CD14-positive monocyte (primary cell): ENCODE results near the gene EMC8. TPM values are rescaled to one million over a fixed set of nuclear protein-coding genes. Genes with fewer than 3 reads are reported as not detected.

Experiments
- DNase-seq, 3 donors: peaks; one replicate each; pipeline ENCODE4 v3.0.0-alpha.2; 2011 to 2022
- H2AFZ ChIP-seq: 2 replicates; pipeline ENCODE4 v1.6.0; 2012; ENCODE audit warnings: mild to moderate bottlenecking, low read depth, low read length, inconsistent platforms; ENCODE audit not compliant: insufficient read depth, poor library complexity, severe bottlenecking
- H3K27ac ChIP-seq, 2 donors: 1 replicate in 1 of 2; 2 replicates in 1 of 2; pipeline ENCODE4 v1.5.1; 2012 to 2013; ENCODE audit warnings: low read length in 2 of 2, control low read depth in 1 of 2, inconsistent platforms in 1 of 2, low read depth in 1 of 2, mild to moderate bottlenecking in 1 of 2
- H3K27me3 ChIP-seq, 2 donors: one replicate each; pipeline versions ENCODE4 v1.6.0 to v1.6.1; 2011 to 2013; ENCODE audit warnings: low read length in 2 of 2; ENCODE audit not compliant: control insufficient read depth in 2 of 2, insufficient read depth in 2 of 2
- H3K36me3 ChIP-seq, 2 donors: replicated peaks in 1 of 2; 1 replicate in 1 of 2; 2 replicates in 1 of 2; pipeline versions ENCODE4 v1.5.1 to v1.6.1; 2012 to 2013; ENCODE audit warnings: low read length in 2 of 2, control low read depth in 1 of 2, inconsistent platforms in 1 of 2, mild to moderate bottlenecking in 1 of 2; ENCODE audit not compliant: insufficient read depth in 2 of 2, control insufficient read depth in 1 of 2
- H3K4me1 ChIP-seq, 2 donors: 1 replicate in 1 of 2; 2 replicates in 1 of 2; pipeline versions ENCODE4 v1.5.1 to v1.6.1; 2012 to 2013; ENCODE audit warnings: low read length in 2 of 2, control low read depth in 1 of 2, inconsistent platforms in 1 of 2, mild to moderate bottlenecking in 1 of 2, moderate library complexity in 1 of 2; ENCODE audit not compliant: insufficient read depth in 2 of 2, control insufficient read depth in 1 of 2
- H3K4me2 ChIP-seq: replicated peaks from 2 replicates; pipeline ENCODE3; 2012; ENCODE audit warnings: low read length, moderate library complexity, mild to moderate bottlenecking; ENCODE audit not compliant: poor library complexity, severe bottlenecking; ENCODE audit errors: extremely low read depth
- H3K4me3 ChIP-seq, 3 experiments: fragments of 200-600 bp in 1 of 3; sonication (generic) in 1 of 3; replicated peaks in 1 of 3; 1 replicate in 2 of 3; 2 replicates in 1 of 3; pipeline ENCODE4 v1.5.1; 2011 to 2013; ENCODE audit warnings: low read length in 3 of 3, mild to moderate bottlenecking in 3 of 3, control low read depth in 2 of 3, low read depth in 2 of 3, inconsistent platforms in 1 of 3, moderate library complexity in 1 of 3
- H3K79me2 ChIP-seq: 2 replicates; pipeline ENCODE4 v1.6.0; 2012; ENCODE audit warnings: mild to moderate bottlenecking, control low read depth, inconsistent platforms, low read length, moderate library complexity; ENCODE audit not compliant: insufficient read depth
- H3K9ac ChIP-seq: 2 replicates; pipeline ENCODE4 v1.6.0; 2017; ENCODE audit warnings: low read length, mild to moderate bottlenecking; ENCODE audit not compliant: insufficient read depth, poor library complexity, severe bottlenecking
- H3K9me3 ChIP-seq, 2 donors: replicated peaks in 1 of 2; 1 replicate in 1 of 2; 2 replicates in 1 of 2; pipeline versions ENCODE4 v1.5.1 to v1.6.1; 2012 to 2013; ENCODE audit warnings: low read length in 2 of 2, control low read depth in 1 of 2; ENCODE audit not compliant: control insufficient read depth in 1 of 2, insufficient read depth in 1 of 2
- H4K20me1 ChIP-seq: 2 replicates; pipeline ENCODE4 v1.6.0; 2012; ENCODE audit warnings: mild to moderate bottlenecking, low read length, control low read depth, moderate library complexity; ENCODE audit not compliant: insufficient read depth
- H3K27ac Mint-ChIP-seq, 7 donors: one replicate each; pipeline ENCODE4 v1.8.0; 2020; ENCODE audit warnings: mild to moderate bottlenecking in 7 of 7, mixed read lengths in 7 of 7, moderate library complexity in 6 of 7, inconsistent platforms in 2 of 7
- H3K27me3 Mint-ChIP-seq, 3 donors: one replicate each; pipeline ENCODE4 v1.8.0; 2021 to 2022; ENCODE audit warnings: low read depth in 3 of 3, mild to moderate bottlenecking in 3 of 3, mixed read lengths in 3 of 3, moderate library complexity in 3 of 3, inconsistent platforms in 1 of 3
- H3K36me3 Mint-ChIP-seq, 2 donors: one replicate each; pipeline ENCODE4 v1.8.0; 2020; ENCODE audit warnings: mixed read lengths in 2 of 2, inconsistent platforms in 1 of 2, mild to moderate bottlenecking in 1 of 2
- H3K4me1 Mint-ChIP-seq: one replicate; pipeline ENCODE4 v1.8.0; 2020; ENCODE audit warnings: mild to moderate bottlenecking, mixed read lengths
- H3K4me3 Mint-ChIP-seq, 2 donors: one replicate each; pipeline ENCODE4 v1.8.0; 2020; ENCODE audit warnings: mild to moderate bottlenecking in 2 of 2, mixed read lengths in 2 of 2, moderate library complexity in 1 of 2
- H3K9me3 Mint-ChIP-seq, 7 donors: one replicate each; pipeline ENCODE4 v1.8.0; 2020 to 2022; ENCODE audit warnings: mixed read lengths in 7 of 7, mild to moderate bottlenecking in 6 of 7, moderate library complexity in 6 of 7, inconsistent platforms in 2 of 7
- WGBS: methylation state at CpG from one replicate; pipeline ENCODE4 v1.1.5; 2013; ENCODE audit warnings: missing lambda C conversion rate; ENCODE audit not compliant: insufficient coverage; 5-methylcytosine and 5-hydroxymethylcytosine counted together
- intact Hi-C, 2 donors: fragments of 100-400 bp; cut with micrococcal nuclease; formaldehyde crosslinking; loops; one replicate each; pipeline versions ENCODE4 v1.15.0 to v1.15.1; 2023
- polyA plus RNA-seq, 3 donors: library from polyadenylated mRNA; depleted of rRNA in 1 of 3; unstranded in 2 of 3; stranded (reverse) in 1 of 3; fragments of 300-500 nt in 2 of 3; fragments of >200 nt in 1 of 3; fragmentation: Illumina TruSeq in 2 of 3; gene quantifications; 1 replicate in 2 of 3; 2 replicates in 1 of 3; pipeline ENCODE4 v1.2.3, GENCODE V29; 2012 to 2021
- TF ChIP-seq, protein P1 (sequence below): fragments of 200-600 bp; IDR thresholded peaks from one replicate; pipeline ENCODE4 v1.8.0; 2022; ENCODE audit warnings: antibody characterized with exemption, mild to moderate bottlenecking

EMC8 gene
- polyA plus RNA-seq, 3 donors = 28.2 to 30.0 (median 29.9) TPM

GRCh38 chr16:85846461-85846860, 47.1 kb upstream of the EMC8 start:
- 93% methylated on average over 9 of the region's 9 CpGs for WGBS
- Mint-ChIP-seq H3K4me3 (no peak overlapping the region), H3K27ac (peak overlapping the region in 2 of 7 donors; percentile 32 to 47), H3K9me3 (peaks cover 0 to 10% (median 2%) of the 10 kb centered on the region in 7 donors), H3K4me1 (peaks cover 55% of the 10 kb centered on the region), H3K27me3 (peaks cover 0 to 6% (median 3%) of the 10 kb centered on the region in 3 donors), H3K36me3 (peaks cover 0 to 3% of the 10 kb centered on the region in 2 donors)
- peaks cover 46 to 49% of the 10 kb centered on the region in 2 donors for H3K4me1 ChIP-seq
- intact Hi-C loops = no loop called here
- H3K4me3 ChIP-seq = no peak overlapping the region
- no peak overlapping the region for H3K4me2 ChIP-seq
- no peaks in the 10 kb centered on the region for H3K36me3 ChIP-seq
- no peaks in the 10 kb centered on the region for H4K20me1 ChIP-seq
- no peak for DNase-seq
- TF ChIP-seq, protein P1, sequence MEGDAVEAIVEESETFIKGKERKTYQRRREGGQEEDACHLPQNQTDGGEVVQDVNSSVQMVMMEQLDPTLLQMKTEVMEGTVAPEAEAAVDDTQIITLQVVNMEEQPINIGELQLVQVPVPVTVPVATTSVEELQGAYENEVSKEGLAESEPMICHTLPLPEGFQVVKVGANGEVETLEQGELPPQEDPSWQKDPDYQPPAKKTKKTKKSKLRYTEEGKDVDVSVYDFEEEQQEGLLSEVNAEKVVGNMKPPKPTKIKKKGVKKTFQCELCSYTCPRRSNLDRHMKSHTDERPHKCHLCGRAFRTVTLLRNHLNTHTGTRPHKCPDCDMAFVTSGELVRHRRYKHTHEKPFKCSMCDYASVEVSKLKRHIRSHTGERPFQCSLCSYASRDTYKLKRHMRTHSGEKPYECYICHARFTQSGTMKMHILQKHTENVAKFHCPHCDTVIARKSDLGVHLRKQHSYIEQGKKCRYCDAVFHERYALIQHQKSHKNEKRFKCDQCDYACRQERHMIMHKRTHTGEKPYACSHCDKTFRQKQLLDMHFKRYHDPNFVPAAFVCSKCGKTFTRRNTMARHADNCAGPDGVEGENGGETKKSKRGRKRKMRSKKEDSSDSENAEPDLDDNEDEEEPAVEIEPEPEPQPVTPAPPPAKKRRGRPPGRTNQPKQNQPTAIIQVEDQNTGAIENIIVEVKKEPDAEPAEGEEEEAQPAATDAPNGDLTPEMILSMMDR = no peak
- H3K9ac ChIP-seq = no peak overlapping the region
- H3K9me3 ChIP-seq = peaks cover 0 to 3% of the 10 kb centered on the region in 2 donors
- H3K79me2 ChIP-seq = no peaks in the 10 kb centered on the region
- H3K27ac ChIP-seq = no peak overlapping the region
- H3K27me3 ChIP-seq = no peaks in the 10 kb centered on the region
- H2AFZ ChIP-seq = no peak overlapping the region

- Mint-ChIP-seq H3K4me1 (peaks cover 44% of the 10 kb centered on the region), H3K27ac (peak overlapping the region in 3 of 7 donors; percentile 3 to 22 (median 16)), H3K36me3 (peaks cover 0 to 3% of the 10 kb centered on the region in 2 donors), H3K4me3 (peak overlapping the region in 1 of 2 donors; percentile 76), H3K27me3 (peaks cover 0 to 6% (median 5%) of the 10 kb centered on the region in 3 donors), H3K9me3 (peaks cover 0 to 10% (median 2%) of the 10 kb centered on the region in 7 donors)
- DNase-seq = no peak
- peaks cover 0 to 3% of the 10 kb centered on the region in 2 donors for H3K9me3 ChIP-seq
- no peaks in the 10 kb centered on the region for H3K27me3 ChIP-seq
- 87% methylated on average over 19 of the region's 20 CpGs for WGBS
- peak overlapping the region; percentile 44 for H3K4me2 ChIP-seq
- no peak overlapping the region for H3K9ac ChIP-seq
- no peak overlapping the region for H3K4me3 ChIP-seq
- H3K27ac ChIP-seq = no peak overlapping the region
- intact Hi-C loops = no loop called here
- peaks cover 34 to 38% of the 10 kb centered on the region in 2 donors for H3K4me1 ChIP-seq
- H4K20me1 ChIP-seq = no peaks in the 10 kb centered on the region
- no peaks in the 10 kb centered on the region for H3K36me3 ChIP-seq
- TF ChIP-seq, protein P1 = no peak
- H2AFZ ChIP-seq = no peak overlapping the region
- no peaks in the 10 kb centered on the region for H3K79me2 ChIP-seq
Measured at GRCh38 chr16:85845266-85845665, 45.9 kb upstream of the EMC8 start.
